Lower leg skin (tissue), 3 donors: ENCODE measurements around the gene OR12D1.

Experiments
- POLR2A ChIP-seq, 2 donors: fragments of 450-650 bp; IDR thresholded peaks; one replicate each; pipeline ENCODE4 v1.6.1; 2016 to 2017; ENCODE audit warnings: antibody characterized with exemption in 2 of 2, mild to moderate bottlenecking in 1 of 2, moderate library complexity in 1 of 2
- TF ChIP-seq, protein P1 (sequence below), 3 donors: fragments of 450-650 bp; IDR thresholded peaks; one replicate each; pipeline ENCODE4 v1.5.1; 2016; ENCODE audit warnings: antibody characterized with exemption in 3 of 3, mild to moderate bottlenecking in 3 of 3, moderate library complexity in 2 of 3

DNA sequence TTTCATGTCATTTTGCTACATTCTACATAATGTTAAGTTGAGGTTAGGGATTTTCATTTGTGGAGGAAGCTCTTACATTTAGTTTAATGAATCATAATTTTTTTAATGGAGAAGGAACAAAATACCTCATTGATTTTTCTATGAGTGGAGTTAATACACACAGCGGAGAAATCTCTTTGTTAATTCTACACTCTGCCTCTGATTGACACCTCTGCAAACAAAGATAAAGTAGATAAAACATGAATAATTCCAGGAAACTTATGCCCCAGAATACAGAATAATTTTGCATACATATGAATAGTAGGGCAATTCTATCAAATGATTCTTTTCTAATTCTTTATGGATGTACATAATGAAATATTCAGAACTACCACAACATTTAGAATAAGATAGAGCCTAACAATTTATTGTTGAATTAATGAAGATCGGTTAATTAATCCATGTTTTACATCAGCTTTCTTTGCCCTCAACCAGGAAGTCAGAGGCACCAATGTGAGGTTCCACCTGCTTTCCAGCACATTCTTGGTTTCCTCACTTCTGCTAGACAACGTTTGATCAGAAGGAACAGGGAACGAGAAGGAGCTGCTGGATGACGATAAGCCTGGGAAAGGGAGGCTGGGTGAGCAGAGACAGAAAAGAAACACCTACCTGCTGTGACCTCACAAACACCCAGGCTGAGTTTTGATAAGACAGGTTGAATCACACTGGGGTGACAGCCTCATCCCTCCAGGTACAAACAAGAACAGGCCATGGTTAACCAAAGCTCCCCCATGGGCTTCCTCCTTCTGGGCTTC lies 46.5 kb downstream of the OR12D1 start:
- TF ChIP-seq, protein P1, sequence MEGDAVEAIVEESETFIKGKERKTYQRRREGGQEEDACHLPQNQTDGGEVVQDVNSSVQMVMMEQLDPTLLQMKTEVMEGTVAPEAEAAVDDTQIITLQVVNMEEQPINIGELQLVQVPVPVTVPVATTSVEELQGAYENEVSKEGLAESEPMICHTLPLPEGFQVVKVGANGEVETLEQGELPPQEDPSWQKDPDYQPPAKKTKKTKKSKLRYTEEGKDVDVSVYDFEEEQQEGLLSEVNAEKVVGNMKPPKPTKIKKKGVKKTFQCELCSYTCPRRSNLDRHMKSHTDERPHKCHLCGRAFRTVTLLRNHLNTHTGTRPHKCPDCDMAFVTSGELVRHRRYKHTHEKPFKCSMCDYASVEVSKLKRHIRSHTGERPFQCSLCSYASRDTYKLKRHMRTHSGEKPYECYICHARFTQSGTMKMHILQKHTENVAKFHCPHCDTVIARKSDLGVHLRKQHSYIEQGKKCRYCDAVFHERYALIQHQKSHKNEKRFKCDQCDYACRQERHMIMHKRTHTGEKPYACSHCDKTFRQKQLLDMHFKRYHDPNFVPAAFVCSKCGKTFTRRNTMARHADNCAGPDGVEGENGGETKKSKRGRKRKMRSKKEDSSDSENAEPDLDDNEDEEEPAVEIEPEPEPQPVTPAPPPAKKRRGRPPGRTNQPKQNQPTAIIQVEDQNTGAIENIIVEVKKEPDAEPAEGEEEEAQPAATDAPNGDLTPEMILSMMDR (IDR thresholded peaks at IDR 0.05) = no peak
- no peak for TF ChIP-seq POLR2A (IDR thresholded peaks at IDR 0.05)
